GM19397 (cell line): Measurements from ENCODE around the gene ARHGAP30.

Source experiments
- ATAC-seq: cut with Tn5 transposase; IDR thresholded peaks from one replicate; pipeline ENCODE4 v1.9.1; 2021; ENCODE audit warnings: mild to moderate bottlenecking, moderate library complexity; ENCODE audit not compliant: unreplicated experiment

ARHGAP30 gene

GRCh38 chr1:161091796-161092507 is 22.3 kb upstream of the ARHGAP30 start:
- ATAC-seq: no peak

GRCh38 chr1:161091093-161091492 is 21.4 kb upstream of the ARHGAP30 start:
- no peak for ATAC-seq

- ATAC-seq: no peak
Observed at GRCh38 chr1:161090617-161091016, 20.9 kb upstream of the ARHGAP30 start.

GRCh38 chr1:161089938-161090337 is 20.2 kb upstream of the ARHGAP30 start:
- ATAC-seq: no peak

- ATAC-seq: no peak
Observed at GRCh38 chr1:161089251-161089924, 19.7 kb upstream of the ARHGAP30 start, which contains the start of gene NECTIN4. NECTIN4 (minus strand) TSS chr1:161089558; CDS start chr1:161089296, 262 bp downstream.

GRCh38 chr1:161088587-161089110 is 19.0 kb upstream of the ARHGAP30 start:
- no peak for ATAC-seq

GRCh38 chr1:161086457-161086856 is 16.8 kb upstream of the ARHGAP30 start:
- ATAC-seq: no peak

- no peak for ATAC-seq
Observed at GRCh38 chr1:161085165-161085564, 15.5 kb upstream of the ARHGAP30 start.

GRCh38 chr1:161084597-161084988 is 14.9 kb upstream of the ARHGAP30 start:
- no peak for ATAC-seq

- no peak for ATAC-seq
Observed at GRCh38 chr1:161083748-161084596, 14.3 kb upstream of the ARHGAP30 start.

- ATAC-seq: no peak
Observed at GRCh38 chr1:161082996-161083747, 13.5 kb upstream of the ARHGAP30 start.

GRCh38 chr1:161082483-161082882 is 12.8 kb upstream of the ARHGAP30 start:
- ATAC-seq: no peak

- no peak for ATAC-seq
Observed at GRCh38 chr1:161081519-161081918, 11.8 kb upstream of the ARHGAP30 start.

- ATAC-seq: no peak
Observed at GRCh38 chr1:161080441-161081405, 11.0 kb upstream of the ARHGAP30 start.

GRCh38 chr1:161079436-161080110 is 9.9 kb upstream of the ARHGAP30 start:
- ATAC-seq: no peak

- no peak for ATAC-seq
Observed at GRCh38 chr1:161077426-161077825, 7.7 kb upstream of the ARHGAP30 start.

- no peak for ATAC-seq
Observed at GRCh38 chr1:161076410-161076809, 6.7 kb upstream of the ARHGAP30 start.

- ATAC-seq: no peak
Observed at GRCh38 chr1:161074676-161075368, 5.1 kb upstream of the ARHGAP30 start.
